ENCODE results near the gene ZNF784. TPM values are rescaled to one million over a fixed set of nuclear protein-coding genes. Genes with fewer than 3 reads are reported as not detected.

Gene ZNF784
- total and polyA plus RNA-seq, 2 of the 13 experiments (the other 11 are each of a cell fraction or from before 2014, with no cell fraction given) = 4.1 to 4.2 TPM

GRCh38 chr19:55643003-55643886 lies 18.9 kb upstream of the ZNF784 start, which contains the start of gene ZNF581 (continued):
- no peak for TF ChIP-seq ZMAT3 (CRISPR knock-in tag; conservative IDR thresholded peaks at IDR 0.05)
- no peak for TF ChIP-seq TOE1 (CRISPR knock-in tag; IDR thresholded peaks at IDR 0.05)
- no peak for TF ChIP-seq ZNF24 (IDR thresholded peaks at IDR 0.05)
- peak; percentile 27; the same call in 1 of the 2 replicates for TF ChIP-seq TFDP1 (CRISPR knock-in tag; IDR thresholded peaks at IDR 0.05; ENCODE audit: borderline replicate concordance)
- no peak for TF ChIP-seq THYN1 (CRISPR knock-in tag; IDR thresholded peaks at IDR 0.05; ENCODE audit: borderline replicate concordance, low read depth)
- TF ChIP-seq ZBTB38 (CRISPR knock-in tag; IDR thresholded peaks at IDR 0.05) = peak; percentile 60; the same call in 1 of the 2 replicates
- peak; percentile 76 for TF ChIP-seq TGIF2 (CRISPR knock-in tag; IDR thresholded peaks at IDR 0.05)
- no peak; the same call in 1 of the 2 replicates for TF ChIP-seq ZSCAN9 (CRISPR knock-in tag; IDR thresholded peaks at IDR 0.05; ENCODE audit: borderline replicate concordance)
- no peak for TF ChIP-seq SNAPC5 (CRISPR knock-in tag; IDR thresholded peaks at IDR 0.05; ENCODE audit: borderline replicate concordance)
- TF ChIP-seq FOXO4 (CRISPR knock-in tag; conservative IDR thresholded peaks at IDR 0.05) = no peak
- peak; percentile 72; the same call in 1 of the 2 replicates for TF ChIP-seq ZNF615 (CRISPR knock-in tag; IDR thresholded peaks at IDR 0.05; ENCODE audit: borderline replicate concordance)
- no peak for TF ChIP-seq DDIT3 (CRISPR knock-in tag; IDR thresholded peaks at IDR 0.05)
- TF ChIP-seq U2AF1 (optimal IDR thresholded peaks at IDR 0.05; ENCODE audit: low read depth, low read length) = peak; percentile 64
- TF ChIP-seq CAMTA2 (CRISPR knock-in tag; IDR thresholded peaks at IDR 0.05; ENCODE audit: borderline replicate concordance) = no peak
- TF ChIP-seq NFIC (IDR thresholded peaks at IDR 0.05; ENCODE audit: low read length) = no peak
- 0 out of 2 replicates have a peak, but pooled peaks have one; percentile 4 for TF ChIP-seq ZSCAN25 (CRISPR knock-in tag; IDR thresholded peaks at IDR 0.05)
- no peak for TF ChIP-seq SNAI1 (CRISPR knock-in tag; IDR thresholded peaks at IDR 0.05; ENCODE audit: borderline replicate concordance)
- peak; percentile 25; the same call in 1 of the 2 replicates for TF ChIP-seq CBFB (CRISPR knock-in tag; IDR thresholded peaks at IDR 0.05)
- peak; percentile 70; the same call in 1 of the 2 replicates for TF ChIP-seq ZNF205 (CRISPR knock-in tag; IDR thresholded peaks at IDR 0.05)
- peak; percentile 81 for TF ChIP-seq IKZF5 (CRISPR knock-in tag; IDR thresholded peaks at IDR 0.05)
- no peak for TF ChIP-seq JDP2 (CRISPR knock-in tag; IDR thresholded peaks at IDR 0.05; ENCODE audit: borderline replicate concordance)
- peak; percentile 69; the same call in 1 of the 2 replicates for TF ChIP-seq HIVEP1 (CRISPR knock-in tag; IDR thresholded peaks at IDR 0.05)

Data from HepG2 (cell line).